ENCODE measurements around the gene PRKN. TPM values are rescaled to one million over a fixed set of nuclear protein-coding genes. Genes with fewer than 3 reads are reported as not detected.

PRKN gene
- total RNA-seq, 1 experiment from 2014 or later: 2.0 TPM

DNA sequence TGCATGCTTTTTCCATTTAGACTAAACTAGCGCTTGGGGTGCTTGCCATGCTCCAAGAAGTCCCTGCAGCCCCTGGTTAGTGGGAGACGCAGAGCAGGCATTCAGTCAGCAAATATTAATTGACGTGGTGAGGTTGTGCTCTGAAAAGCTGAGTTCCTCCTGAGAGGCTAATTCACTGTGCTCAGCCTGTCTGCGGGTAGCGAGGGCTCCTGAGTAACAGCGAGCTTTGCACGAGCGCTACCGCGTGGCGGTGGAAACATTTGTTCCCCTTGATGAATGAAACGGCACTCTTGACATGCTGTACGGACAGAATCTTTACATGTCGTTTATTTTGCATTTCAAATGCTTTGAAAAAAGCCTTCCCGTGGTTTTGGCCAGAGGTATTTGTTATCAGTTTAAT lies 1283.1 kb downstream of the PRKN start:
- Histone ChIP-seq H3K14ac (ENCODE audit: insufficient read depth, low read length) (no peak overlapping the region), H3K27ac (ENCODE audit: insufficient read length, low read depth, low read length) (no peak overlapping the region), H3K56ac (ENCODE audit: insufficient read length, low read depth, low read length) (no peak overlapping the region), H4K8ac (replicated peaks; ENCODE audit: insufficient read length, low read depth, low read length) (no peak overlapping the region), H3K27me3 (ENCODE audit: insufficient read depth, low read length) (no peaks in the 10 kb centered on the region; the same call in 1 of the 2 replicates), H2BK20ac (ENCODE audit: low read depth, low read length, poor library complexity, severe bottlenecking) (no peak overlapping the region), H2AK5ac (ENCODE audit: insufficient read length, low read length) (no peak overlapping the region), H2BK15ac (ENCODE audit: low read depth, low read length) (no peak overlapping the region), H3K9me3 (ENCODE audit: control insufficient read depth, low read depth, low read length) (no peaks in the 10 kb centered on the region), H3K9ac (ENCODE audit: extremely low read depth, insufficient read length, low read length) (no peak overlapping the region), H3K23me2 (ENCODE audit: insufficient read length, low read depth, low read length, poor library complexity, severe bottlenecking) (no peaks in the 10 kb centered on the region), H4K5ac (ENCODE audit: insufficient read length, low read depth, low read length) (no peak overlapping the region), H3K18ac (ENCODE audit: insufficient read length, low read depth, low read length) (no peak overlapping the region), H3K4me1 (ENCODE audit: insufficient read depth, low read length) (peaks cover 5% of the 10 kb centered on the region; the same call in 1 of the 2 replicates), H3K79me2 (ENCODE audit: insufficient read depth, low read length) (no peaks in the 10 kb centered on the region), H2BK5ac (ENCODE audit: insufficient read length, low read length) (no peak overlapping the region), H3T11ph (ENCODE audit: low read length) (no peak overlapping the region), H3K4ac (ENCODE audit: low read depth, low read length) (no peak overlapping the region), H2BK12ac (ENCODE audit: insufficient read length, low read depth, low read length) (no peak overlapping the region), H3K4me2 (ENCODE audit: insufficient read depth, insufficient read length, low read length) (no peak overlapping the region), H2BK120ac (ENCODE audit: low read depth, low read length, poor library complexity, severe bottlenecking) (no peak overlapping the region), H4K20me1 (ENCODE audit: control insufficient read depth, insufficient read depth, insufficient read length) (no peaks in the 10 kb centered on the region), H3K79me1 (ENCODE audit: insufficient read depth, low read depth, low read length, poor library complexity, severe bottlenecking) (no peaks in the 10 kb centered on the region), H3K23ac (ENCODE audit: insufficient read length, low read depth, low read length) (no peak overlapping the region), H2AFZ (ENCODE audit: low read length) (no peak overlapping the region), H4K91ac (ENCODE audit: insufficient read length, low read depth, low read length) (no peak overlapping the region)
- no CpG with 5 or more reads among the region's 15 CpGs for WGBS (ENCODE audit: extremely low coverage, insufficient read length, low lambda C conversion rate)
- Mint-ChIP-seq H3K27me3 (ENCODE audit: low read depth) (peaks cover 41% of the 10 kb centered on the region), H3K9me3 (no peaks in the 10 kb centered on the region), H3K4me3 (no peak overlapping the region; a peak in 2 of 5 replicates), H3K4me1 (peaks cover 32 to 44% of the 10 kb centered on the region in 2 experiments), H3K36me3 (ENCODE audit: insufficient read depth in 1 of 3, low read depth in 3 of 3) (no peaks in the 10 kb centered on the region), H3K27ac (peak overlapping the region in 1 of 3 experiments; percentile 85; a peak in 2 of 7 replicates)
- peak; percentile 24; the same call in 2 of the 3 replicates for TF ChIP-seq CTCF (conservative IDR thresholded peaks at IDR 0.05)
- DNase-seq: peak; percentile 49
